Measurements from ENCODE around the gene TFPI.

TFPI gene

GRCh38 chr2:187461294-187462261, 92.7 kb downstream of the TFPI start:
- no peak for DNase-seq

GRCh38 chr2:187459256-187459655, 95.0 kb downstream of the TFPI start:
- no peak for DNase-seq

- peak; percentile 12 to 66 for DNase-seq
These were observed 101.1 kb downstream of the TFPI start for GRCh38 chr2:187453078-187453641.

- DNase-seq = no peak
These were observed 102.7 kb downstream of the TFPI start for GRCh38 chr2:187451510-187451909.

DNA sequence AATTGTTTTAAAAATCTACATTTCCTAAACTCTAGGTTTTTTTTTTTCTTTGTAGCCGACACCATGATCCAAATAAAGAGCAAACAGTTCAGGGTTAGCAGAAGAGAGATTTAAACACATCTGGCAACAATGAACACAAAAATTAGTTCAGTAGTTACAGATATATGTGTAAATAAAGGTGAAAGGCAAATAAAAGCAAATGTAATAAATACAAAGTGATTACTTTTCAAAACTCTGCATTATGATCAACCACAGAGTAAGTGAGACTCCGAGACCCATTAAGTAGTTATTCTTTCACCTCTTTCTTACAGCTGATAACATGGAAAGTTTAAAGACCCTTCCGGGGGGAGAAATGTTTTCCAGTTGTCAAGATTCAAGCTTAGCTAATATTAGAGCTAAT, 106.9 kb downstream of the TFPI start:
- no peak for DNase-seq

- DNase-seq = no peak
These were observed 107.5 kb downstream of the TFPI start for GRCh38 chr2:187446711-187447110.

DNA sequence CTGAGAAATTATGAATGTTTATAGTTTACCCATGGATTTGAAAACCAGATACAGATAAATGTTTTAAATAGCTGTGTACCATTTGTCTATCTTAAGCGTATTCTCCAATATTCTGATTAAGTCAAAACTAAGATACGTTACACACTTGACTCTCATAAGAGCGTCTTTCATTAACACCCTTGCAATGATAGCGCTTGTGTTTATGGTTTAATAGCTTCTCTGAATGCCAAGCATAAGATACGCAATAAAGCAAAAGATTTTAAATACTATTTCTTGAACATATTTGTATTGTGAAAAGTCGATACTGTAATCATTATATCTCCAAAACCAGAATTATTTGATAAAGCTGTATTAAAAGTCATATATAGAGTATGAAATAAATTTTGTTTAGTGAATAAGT, 109.2 kb downstream of the TFPI start:
- no peak for DNase-seq

DNA sequence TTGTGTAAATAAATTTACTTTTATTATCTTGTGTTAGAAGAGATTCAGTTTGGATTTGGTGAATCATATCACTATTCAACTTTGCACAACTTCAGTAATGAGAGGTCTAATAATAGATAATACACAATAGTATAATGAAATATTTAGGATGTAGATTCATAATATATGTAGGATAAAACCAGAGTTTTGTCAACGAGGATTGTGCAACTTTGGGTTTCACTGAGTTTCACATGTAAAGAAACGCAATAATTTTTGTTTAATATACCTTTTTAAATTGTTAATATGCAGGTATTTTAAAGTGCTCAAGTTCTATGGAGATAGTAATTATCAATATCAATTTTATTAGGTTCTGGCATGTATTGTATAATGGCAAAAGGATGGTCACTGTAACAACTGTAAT, 111.5 kb downstream of the TFPI start:
- peak; percentile 18 to 49 for DNase-seq

GRCh38 chr2:187442378-187442777, 111.9 kb downstream of the TFPI start:
- peak in 1 of 2 donors; percentile 12 for DNase-seq

DNA sequence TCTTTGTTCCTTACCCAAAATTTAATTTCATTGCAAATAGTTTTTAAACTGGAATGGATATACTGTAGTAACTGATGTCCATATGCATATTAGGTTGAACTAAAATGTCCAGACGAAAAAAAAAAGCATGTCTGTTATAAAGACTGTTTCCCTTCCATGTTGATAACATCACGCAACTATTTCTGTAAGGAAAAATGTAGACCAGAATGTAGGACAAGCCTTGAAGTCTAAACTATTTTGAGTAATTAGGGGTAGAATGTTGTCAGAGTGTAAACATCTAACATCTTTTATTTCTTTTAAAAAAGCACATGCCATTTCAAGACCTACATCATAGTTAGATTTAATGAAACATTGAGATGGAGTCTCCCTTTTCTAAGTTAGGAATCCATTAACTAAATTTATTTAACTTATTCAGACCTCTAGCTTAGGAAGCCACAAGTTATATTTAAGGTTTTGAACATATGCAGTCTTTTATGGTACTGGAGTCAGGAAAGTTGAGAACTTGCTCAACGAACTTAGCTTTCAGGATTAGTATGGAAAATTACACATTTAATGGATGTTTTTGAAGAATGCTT, 114.0 kb downstream of the TFPI start:
- DNase-seq = no peak

- DNase-seq = no peak
These were observed 115.8 kb downstream of the TFPI start for GRCh38 chr2:187438455-187438854.

- DNase-seq = no peak
These were observed 118.5 kb downstream of the TFPI start for GRCh38 chr2:187435756-187436155.

GRCh38 chr2:187435078-187435477, 119.2 kb downstream of the TFPI start:
- DNase-seq = no peak

DNA sequence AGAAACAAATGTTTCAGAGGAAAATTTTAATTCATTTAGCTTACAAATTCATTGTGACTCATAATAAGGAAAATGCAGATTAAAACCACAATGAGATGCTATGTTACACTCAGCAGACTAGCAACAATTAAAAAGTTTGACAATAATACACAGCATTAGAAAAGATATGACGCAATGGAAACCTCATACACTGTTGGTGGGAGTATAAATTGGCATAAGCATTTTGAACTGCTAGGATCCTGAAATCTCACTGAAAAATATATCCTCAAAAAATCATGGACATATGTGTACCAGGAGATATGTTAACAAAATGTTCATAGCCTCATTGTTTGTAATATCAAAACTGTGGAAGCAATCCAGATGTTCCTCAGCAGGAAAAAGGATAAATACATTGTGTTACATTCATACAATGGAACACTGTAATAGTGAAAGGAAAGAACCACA, 119.9 kb downstream of the TFPI start:
- no peak for DNase-seq

DNA sequence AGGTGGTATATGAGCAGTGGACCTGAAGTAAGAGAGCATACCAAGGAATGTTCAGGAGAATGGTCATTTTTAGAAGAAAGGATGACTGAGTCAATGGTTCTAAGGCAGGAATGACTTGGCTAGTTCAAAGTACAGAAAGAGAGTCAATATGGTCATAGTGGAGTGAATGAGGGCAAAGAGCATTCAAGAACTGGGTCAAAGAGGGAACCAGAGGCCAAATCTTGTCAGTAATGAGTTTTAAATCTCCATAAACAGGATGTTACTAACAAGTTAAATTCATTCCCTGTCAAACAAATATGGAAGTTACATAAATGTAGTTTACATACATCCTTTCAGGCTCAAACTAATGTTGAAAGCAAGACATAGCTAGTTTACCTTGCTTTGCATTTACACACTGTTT, 122.3 kb downstream of the TFPI start:
- DNase-seq = no peak

DNA sequence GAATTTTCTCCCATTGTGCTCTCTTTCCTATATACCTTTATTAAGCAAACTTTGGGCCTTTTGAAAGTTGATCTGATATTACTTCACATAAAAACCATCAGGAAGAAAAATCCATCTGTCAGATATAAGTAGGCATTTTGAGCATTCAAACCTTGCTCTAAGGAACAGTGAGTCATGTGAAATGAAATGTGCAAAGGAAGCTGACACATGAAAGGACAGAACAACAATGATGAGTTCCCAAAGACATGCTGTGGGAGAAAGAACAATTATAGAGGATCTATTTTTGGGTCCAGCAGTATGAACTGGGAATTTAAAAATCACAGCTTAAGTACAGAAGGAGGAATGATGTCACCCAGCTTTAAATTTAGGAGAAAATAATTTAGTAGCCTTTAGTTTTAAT, 124.2 kb downstream of the TFPI start:
- DNase-seq = no peak

DNA sequence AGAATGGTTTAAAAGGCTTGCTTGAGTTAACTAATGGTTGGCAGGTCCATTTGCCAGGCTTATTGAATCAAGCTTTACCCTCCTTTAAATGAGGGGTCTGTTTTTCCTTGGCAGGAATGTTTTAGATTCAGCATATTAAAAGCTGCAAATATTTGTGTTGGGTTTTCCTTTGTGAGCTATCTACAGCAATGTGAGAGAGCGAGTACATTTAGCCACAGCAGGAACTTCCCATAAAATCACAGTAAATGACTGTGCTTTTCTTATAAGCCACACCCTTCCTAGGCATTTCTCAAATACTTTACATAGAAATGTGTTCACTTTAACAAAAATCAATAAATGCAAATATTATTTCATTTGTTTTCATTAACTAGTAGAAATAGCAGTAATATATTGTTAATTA, 130.1 kb downstream of the TFPI start:
- peak; percentile 47 to 52 for DNase-seq

GRCh38 chr2:187422282-187422681, 132.0 kb downstream of the TFPI start:
- DNase-seq = peak; percentile 33 to 72

GRCh38 chr2:187421519-187421918, 132.7 kb downstream of the TFPI start:
- no peak for DNase-seq

DNA sequence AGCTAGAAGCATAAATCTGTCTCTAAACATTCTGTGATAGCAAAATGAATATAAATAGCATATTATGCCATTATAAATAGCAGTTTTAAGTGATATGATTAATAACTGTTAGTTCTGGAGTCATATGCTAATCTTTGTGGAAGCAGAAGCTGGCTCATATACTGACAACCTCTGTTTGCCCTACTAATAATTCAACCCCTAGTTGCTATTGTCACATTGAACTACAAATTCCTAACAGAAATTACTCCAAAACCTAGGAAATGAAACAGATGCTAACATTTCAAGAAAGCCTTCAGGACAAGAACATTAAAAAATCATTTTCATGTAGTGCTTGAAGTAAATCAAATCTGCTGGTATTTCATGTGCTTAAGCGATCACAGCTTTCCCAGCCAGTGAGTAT, 134.4 kb downstream of the TFPI start:
- DNase-seq = no peak

DNA sequence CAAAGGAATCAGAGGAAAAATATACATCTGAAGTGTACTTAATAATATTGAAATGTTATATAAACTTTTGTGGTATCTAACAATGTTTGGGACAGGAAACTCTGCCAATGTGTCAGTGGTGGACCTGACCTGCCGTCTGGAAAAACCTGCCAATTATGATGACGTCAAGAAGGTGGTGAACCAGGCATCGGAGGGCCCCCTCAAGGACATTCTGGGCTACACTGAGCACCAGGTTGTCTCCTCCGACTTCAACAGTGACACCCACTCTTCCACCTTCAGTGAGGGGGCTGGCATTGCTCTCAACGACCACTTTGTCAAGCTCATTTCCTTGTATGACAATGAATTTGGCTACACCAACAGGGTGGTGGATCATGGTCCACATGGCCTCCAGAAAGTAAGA, 138.8 kb downstream of the TFPI start:
- no peak for DNase-seq

Data from inflammatory macrophage treated with lipopolysaccharide for 1 hour (primary cell).